Prostate gland (tissue), 2 donors: ENCODE results near the gene MCOLN1. TPM values are rescaled to one million over a fixed set of nuclear protein-coding genes. Genes with fewer than 3 reads are reported as not detected.

Source experiments
- DNase-seq: peaks from one replicate; pipeline ENCODE4 v3.0.0-alpha.2; 2019; ENCODE audit warnings: low spot score
- H3K27ac ChIP-seq, 2 donors: fragments of 200-600 bp; sonication (generic); 2 replicates each; pipeline ENCODE4 v1.5.1; 2017 to 2019
- H3K27me3 ChIP-seq: fragments of 200-600 bp; sonication (generic); replicated peaks from 2 replicates; pipeline ENCODE4 v1.5.1; 2019; ENCODE audit not compliant: insufficient read depth
- H3K36me3 ChIP-seq, 2 donors: fragments of 200-600 bp; sonication (generic); 1 replicate in 1 of 2; 2 replicates in 1 of 2; pipeline versions ENCODE4 v1.5.1 to v1.8.1; 2017 to 2019
- H3K4me1 ChIP-seq: fragments of 200-600 bp; sonication (generic); replicated peaks from 2 replicates; pipeline ENCODE4 v1.5.1; 2019
- H3K4me3 ChIP-seq, 2 donors: fragments of 200-600 bp; sonication (generic); 2 replicates each; pipeline ENCODE4 v1.5.1; 2017 to 2019
- H3K9me3 ChIP-seq: fragments of 200-600 bp; sonication (generic); 2 replicates; pipeline ENCODE4 v1.5.1; 2017
- POLR2A ChIP-seq: fragments of 450-650 bp; IDR thresholded peaks from one replicate; pipeline ENCODE4 v1.6.1; 2016; ENCODE audit warnings: antibody characterized with exemption, mild to moderate bottlenecking
- POLR2AphosphoS5 ChIP-seq: sonication (generic); formaldehyde crosslinking; IDR thresholded peaks from one replicate; pipeline ENCODE4 v1.6.1; 2017; ENCODE audit warnings: antibody characterized with exemption
- WGBS: methylation state at CpG from one replicate; pipeline ENCODE4 v1.1.5; 2018; 5-methylcytosine and 5-hydroxymethylcytosine counted together
- intact Hi-C: fragments of 100-400 bp; cut with DNase I; formaldehyde crosslinking; loops from one replicate; pipeline ENCODE4 v1.14.2; 2022
- total RNA-seq, 2 donors: library from RNA; depleted of rRNA; stranded (reverse); fragments of >200 nt; gene quantifications; one replicate each; pipeline ENCODE4 v1.1.0, GENCODE V29; 2016
- TF ChIP-seq, protein P1 (sequence below), 4 experiments: fragments of 200-600 bp in 2 of 4; fragments of 450-650 bp in 2 of 4; sonication (generic) in 2 of 4; IDR thresholded peaks; 1 replicate in 3 of 4; 2 replicates in 1 of 4; pipeline ENCODE4 v1.5.1; 2016 to 2019; ENCODE audit warnings: antibody characterized with exemption in 4 of 4, mild to moderate bottlenecking in 2 of 4, moderate library complexity in 2 of 4

Gene MCOLN1
- total RNA-seq, 2 donors from 2014 or later: 13.4 to 24.8 TPM

DNA sequence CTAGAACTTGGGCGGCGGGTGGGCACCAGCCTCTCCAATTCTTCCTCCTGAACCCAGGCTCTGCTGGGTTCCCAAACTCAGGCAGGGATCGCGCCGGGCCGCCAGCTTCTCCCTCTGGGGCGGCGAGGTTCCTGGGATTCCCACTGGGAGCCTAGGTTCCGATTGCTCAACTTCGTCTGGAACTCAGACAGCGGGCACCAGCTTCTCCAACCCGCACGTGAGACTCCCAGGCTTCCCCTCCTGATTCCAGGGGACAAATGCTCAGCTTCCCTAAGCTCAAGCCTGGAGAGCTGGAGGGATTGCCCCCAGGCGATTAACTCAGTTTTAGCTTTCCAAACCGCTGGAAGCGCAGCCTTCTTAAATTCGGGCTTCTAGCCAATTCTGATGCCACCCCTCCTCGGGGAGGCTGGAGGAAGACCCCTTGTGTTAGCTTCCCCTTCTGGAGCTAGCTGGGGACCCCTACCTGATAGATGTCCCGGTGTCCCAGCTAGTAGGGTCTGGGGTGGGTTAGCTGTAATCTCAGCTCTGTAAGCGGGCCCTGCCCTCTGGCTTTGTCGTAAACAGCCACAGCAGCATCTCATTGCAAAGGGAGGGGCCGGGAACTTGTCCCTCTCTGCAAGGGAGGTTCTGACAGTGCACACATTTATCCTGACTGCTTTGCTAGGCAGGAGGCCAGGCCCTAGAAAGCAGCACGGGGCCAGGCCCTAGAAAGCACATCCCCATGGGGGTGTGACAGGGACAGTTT, 671 bp downstream of the MCOLN1 start:
- DNase-seq: no peak
- no peaks in the 10 kb centered on the region for H3K27me3 ChIP-seq
- 3% methylated on average over 20 of the region's 23 CpGs for WGBS
- no peaks in the 10 kb centered on the region for H3K9me3 ChIP-seq
- H3K27ac ChIP-seq: peak overlapping the region; percentile 47 to 58
- peaks cover 12% of the 10 kb centered on the region for H3K4me1 ChIP-seq
- intact Hi-C loops: loop anchor here (5.0 kb wide), 1 partner anchor 126 kb away; no protein-coding TSS in a partner anchor
- H3K4me3 ChIP-seq: peak overlapping the region; percentile 77 to 94
- TF ChIP-seq, protein P1, sequence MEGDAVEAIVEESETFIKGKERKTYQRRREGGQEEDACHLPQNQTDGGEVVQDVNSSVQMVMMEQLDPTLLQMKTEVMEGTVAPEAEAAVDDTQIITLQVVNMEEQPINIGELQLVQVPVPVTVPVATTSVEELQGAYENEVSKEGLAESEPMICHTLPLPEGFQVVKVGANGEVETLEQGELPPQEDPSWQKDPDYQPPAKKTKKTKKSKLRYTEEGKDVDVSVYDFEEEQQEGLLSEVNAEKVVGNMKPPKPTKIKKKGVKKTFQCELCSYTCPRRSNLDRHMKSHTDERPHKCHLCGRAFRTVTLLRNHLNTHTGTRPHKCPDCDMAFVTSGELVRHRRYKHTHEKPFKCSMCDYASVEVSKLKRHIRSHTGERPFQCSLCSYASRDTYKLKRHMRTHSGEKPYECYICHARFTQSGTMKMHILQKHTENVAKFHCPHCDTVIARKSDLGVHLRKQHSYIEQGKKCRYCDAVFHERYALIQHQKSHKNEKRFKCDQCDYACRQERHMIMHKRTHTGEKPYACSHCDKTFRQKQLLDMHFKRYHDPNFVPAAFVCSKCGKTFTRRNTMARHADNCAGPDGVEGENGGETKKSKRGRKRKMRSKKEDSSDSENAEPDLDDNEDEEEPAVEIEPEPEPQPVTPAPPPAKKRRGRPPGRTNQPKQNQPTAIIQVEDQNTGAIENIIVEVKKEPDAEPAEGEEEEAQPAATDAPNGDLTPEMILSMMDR (IDR thresholded peaks at IDR 0.05): no peak
- TF ChIP-seq POLR2A (no peak), POLR2AphosphoS5 (no peak)
- H3K36me3 ChIP-seq: peaks cover 0 to 16% of the 10 kb centered on the region in 2 donors

DNA sequence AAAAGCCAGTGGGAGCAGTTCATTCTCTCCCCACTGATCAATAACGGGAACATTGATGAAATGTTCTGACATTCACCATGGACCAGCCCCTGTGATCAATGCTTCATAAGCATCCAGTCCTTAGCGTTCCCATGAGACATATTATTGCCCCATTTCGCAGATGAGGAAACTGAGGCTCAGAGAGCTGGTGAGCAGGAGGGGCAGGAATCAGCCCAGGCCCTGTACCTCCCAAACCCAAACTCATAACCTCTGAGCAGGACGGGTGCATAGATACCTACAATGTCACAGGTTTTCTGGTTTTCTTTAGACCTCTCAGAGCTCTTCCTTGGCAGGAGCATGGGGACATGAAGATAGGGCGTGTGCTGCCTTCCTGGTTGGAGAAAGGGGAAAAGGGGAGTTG, 2.1 kb downstream of the MCOLN1 start:
- intact Hi-C loops: loop anchor here (5.0 kb wide), 1 partner anchor 127 kb away; no protein-coding TSS in a partner anchor
- TF ChIP-seq, protein P1 (IDR thresholded peaks at IDR 0.05): no peak
- TF ChIP-seq POLR2AphosphoS5 (no peak), POLR2A (no peak)
- Histone ChIP-seq H3K27ac (no peak overlapping the region), H3K27me3 (no peaks in the 10 kb centered on the region), H3K4me1 (peaks cover 12% of the 10 kb centered on the region), H3K36me3 (peaks cover 0 to 22% of the 10 kb centered on the region in 2 donors), H3K4me3 (no peak overlapping the region), H3K9me3 (no peaks in the 10 kb centered on the region)
- 93% methylated on average over 5 of the region's 5 CpGs for WGBS
- no peak for DNase-seq

DNA sequence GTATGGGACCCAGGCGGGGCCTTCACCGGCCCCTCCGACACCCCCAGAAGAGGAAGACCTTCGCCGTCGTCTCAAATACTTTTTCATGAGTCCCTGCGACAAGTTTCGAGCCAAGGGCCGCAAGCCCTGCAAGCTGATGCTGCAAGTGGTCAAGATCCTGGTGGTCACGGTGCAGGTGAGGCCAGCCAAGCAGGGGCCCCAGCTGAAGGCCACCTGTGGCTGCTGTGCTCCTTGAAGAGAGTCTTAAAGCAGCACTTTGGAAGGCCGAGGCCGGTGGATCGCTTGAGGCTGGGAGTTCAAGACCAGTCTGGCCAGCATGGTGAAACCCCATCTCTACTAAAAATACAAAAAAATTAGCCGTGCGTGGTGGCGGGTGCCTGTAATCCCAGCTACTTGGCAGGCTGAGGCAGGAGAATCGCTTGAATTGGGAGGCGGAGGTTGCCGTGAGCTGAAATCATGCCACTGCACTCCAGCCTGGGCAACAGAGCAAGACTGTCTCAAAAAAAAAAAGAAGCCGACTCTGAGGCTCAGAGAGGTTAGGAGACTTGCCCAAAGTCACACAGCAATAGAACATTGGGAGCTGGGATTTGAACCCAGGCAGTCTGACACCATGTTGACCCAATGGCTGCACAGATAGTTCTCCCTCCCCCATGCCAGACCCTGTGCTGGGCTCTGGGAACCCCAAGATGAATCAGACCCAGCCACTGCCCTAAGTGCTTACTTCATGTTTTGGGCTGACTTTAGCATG, 2.7 kb downstream of the MCOLN1 start:
- peaks cover 0 to 16% of the 10 kb centered on the region in 2 donors for H3K36me3 ChIP-seq
- peaks cover 12% of the 10 kb centered on the region for H3K4me1 ChIP-seq
- intact Hi-C loops: loop anchor here (5.0 kb wide), 1 partner anchor 128 kb away; no protein-coding TSS in a partner anchor
- no peaks in the 10 kb centered on the region for H3K27me3 ChIP-seq
- no peak overlapping the region for H3K4me3 ChIP-seq
- 96% methylated on average over 20 of the region's 20 CpGs for WGBS
- TF ChIP-seq, protein P1 (IDR thresholded peaks at IDR 0.05): no peak
- TF ChIP-seq POLR2AphosphoS5 (no peak), POLR2A (no peak)
- DNase-seq: no peak
- H3K27ac ChIP-seq: no peak overlapping the region
- H3K9me3 ChIP-seq: no peaks in the 10 kb centered on the region

DNA sequence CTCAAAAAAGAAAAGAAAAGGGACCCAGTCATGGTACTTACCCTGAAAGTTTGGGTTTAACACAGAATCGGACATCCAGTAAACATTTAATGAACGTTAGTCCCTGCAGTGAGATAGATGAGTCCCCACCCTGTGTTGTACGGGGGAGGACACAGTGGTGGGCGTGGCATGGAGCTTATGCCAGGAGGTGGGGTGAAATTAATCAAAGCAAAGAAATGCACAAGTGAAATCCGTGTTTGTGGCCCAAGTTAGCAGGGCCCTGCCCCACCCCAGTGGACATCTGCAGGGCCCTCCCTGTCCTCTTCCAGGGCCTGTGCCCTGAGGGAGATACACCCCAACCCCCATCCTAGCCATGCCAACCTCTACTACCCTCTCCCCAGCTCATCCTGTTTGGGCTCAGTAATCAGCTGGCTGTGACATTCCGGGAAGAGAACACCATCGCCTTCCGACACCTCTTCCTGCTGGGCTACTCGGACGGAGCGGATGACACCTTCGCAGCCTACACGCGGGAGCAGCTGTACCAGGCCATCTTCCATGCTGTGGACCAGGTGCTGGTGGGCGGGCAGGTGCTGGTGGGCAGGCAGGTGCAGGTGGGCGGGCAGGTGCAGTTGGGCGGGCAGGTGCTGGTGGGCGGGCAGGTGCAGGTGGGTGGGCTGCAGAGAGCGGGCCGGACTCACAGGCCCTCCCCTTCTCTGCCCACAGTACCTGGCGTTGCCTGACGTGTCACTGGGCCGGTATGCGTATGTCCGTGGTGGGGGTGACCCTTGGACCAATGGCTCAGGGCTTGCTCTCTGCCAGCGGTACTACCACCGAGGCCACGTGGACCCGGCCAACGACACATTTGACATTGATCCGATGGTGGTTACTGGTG, 3.9 kb downstream of the MCOLN1 start:
- TF ChIP-seq POLR2A (no peak), POLR2AphosphoS5 (no peak)
- TF ChIP-seq, protein P1 (IDR thresholded peaks at IDR 0.05): no peak
- no peaks in the 10 kb centered on the region for H3K9me3 ChIP-seq
- intact Hi-C loops: no loop called here
- H3K36me3 ChIP-seq: peaks cover 0 to 16% of the 10 kb centered on the region in 2 donors
- no peak overlapping the region for H3K27ac ChIP-seq
- H3K27me3 ChIP-seq: no peaks in the 10 kb centered on the region
- H3K4me1 ChIP-seq: peaks cover 12% of the 10 kb centered on the region
- 86% methylated on average over 31 of the region's 31 CpGs for WGBS
- DNase-seq: no peak
- H3K4me3 ChIP-seq: no peak overlapping the region
